Keratinocyte (primary cell): ENCODE data around the gene PAPOLA. TPM values are rescaled to one million over a fixed set of nuclear protein-coding genes. Genes with fewer than 3 reads are reported as not detected.

ENCODE experiments used
- DNase-seq: peaks from one replicate; pipeline ENCODE4 v3.0.0-alpha.2; 2011; ENCODE audit warnings: low read depth, missing footprints, low spot score
- FAIRE-seq: peaks from 2 replicates; lab custom pipeline; 2011; peaks lifted over from hg19 to GRCh38; lab: Jason Lieb, UNC
- H2AFZ ChIP-seq: 2 replicates; pipeline ENCODE4 v1.6.0; 2012; ENCODE audit warnings: low read length, control low read depth, inconsistent platforms; ENCODE audit not compliant: control insufficient read depth
- H3K27ac ChIP-seq: 2 replicates; pipeline ENCODE4 v1.5.1; 2011; ENCODE audit warnings: low read length; ENCODE audit not compliant: control insufficient read depth, insufficient read depth
- H3K27me3 ChIP-seq: 3 replicates; pipeline ENCODE4 v1.6.0; 2011; ENCODE audit warnings: low read length; ENCODE audit not compliant: control insufficient read depth, insufficient read depth; ENCODE audit errors: extremely low read depth
- H3K36me3 ChIP-seq, 2 experiments: 2 replicates in 1 of 2; 3 replicates in 1 of 2; pipeline ENCODE4 v1.5.1; 2011; ENCODE audit warnings: low read length in 2 of 2, mild to moderate bottlenecking in 1 of 2; ENCODE audit not compliant: control insufficient read depth in 2 of 2, insufficient read depth in 2 of 2; ENCODE audit errors: extremely low read depth in 1 of 2
- H3K4me1 ChIP-seq: 3 replicates; pipeline ENCODE4 v1.5.1; 2011; ENCODE audit warnings: low read length; ENCODE audit not compliant: control insufficient read depth, insufficient read depth; ENCODE audit errors: extremely low read depth
- H3K4me2 ChIP-seq: 3 replicates; pipeline ENCODE4 v1.6.0; 2011; ENCODE audit warnings: low read depth, low read length; ENCODE audit not compliant: control insufficient read depth, insufficient read depth; ENCODE audit errors: extremely low read depth
- H3K4me3 ChIP-seq, 3 experiments: fragments of 200-600 bp in 1 of 3; sonication (generic) in 1 of 3; 2 replicates in 2 of 3; 3 replicates in 1 of 3; pipeline ENCODE4 v1.5.1; 2011 to 2016; ENCODE audit warnings: low read length in 3 of 3, mild to moderate bottlenecking in 3 of 3, control low read depth in 2 of 3, inconsistent platforms in 1 of 3, low read depth in 1 of 3, mixed read lengths in 1 of 3, mixed run types in 1 of 3, moderate library complexity in 1 of 3; ENCODE audit not compliant: control insufficient read depth in 2 of 3, insufficient read depth in 2 of 3; ENCODE audit errors: extremely low read depth in 1 of 3
- H3K79me2 ChIP-seq: 2 replicates; pipeline ENCODE4 v1.6.0; 2012; ENCODE audit warnings: low read length; ENCODE audit not compliant: control insufficient read depth, insufficient read depth
- H3K9ac ChIP-seq: 3 replicates; pipeline ENCODE4 v1.6.0; 2011; ENCODE audit warnings: low read length; ENCODE audit not compliant: control insufficient read depth, insufficient read depth; ENCODE audit errors: extremely low read depth
- H3K9me1 ChIP-seq: 3 replicates; pipeline ENCODE4 v1.6.0; 2011; ENCODE audit warnings: low read length; ENCODE audit not compliant: control insufficient read depth, insufficient read depth; ENCODE audit errors: extremely low read depth
- H3K9me3 ChIP-seq: 2 replicates; pipeline ENCODE4 v1.5.1; 2012; ENCODE audit warnings: low read depth, low read length; ENCODE audit not compliant: control insufficient read depth
- H4K20me1 ChIP-seq: 3 replicates; pipeline ENCODE4 v1.6.0; 2011; ENCODE audit warnings: low read length; ENCODE audit not compliant: control insufficient read depth, insufficient read depth; ENCODE audit errors: extremely low read depth
- CTCF ChIP-seq, 3 experiments: IDR thresholded peaks in 1 of 3; conservative IDR thresholded peaks in 1 of 3; optimal IDR thresholded peaks in 1 of 3; 2 replicates in 2 of 3; 3 replicates in 1 of 3; pipeline versions ENCODE3 to v1.5.1; 2011; ENCODE audit warnings: low read length in 3 of 3, mild to moderate bottlenecking in 3 of 3, moderate library complexity in 2 of 3, control low read depth in 1 of 3, inconsistent platforms in 1 of 3; ENCODE audit not compliant: insufficient read depth in 2 of 3; ENCODE audit errors: extremely low read depth in 1 of 3
- EZH2 ChIP-seq: IDR thresholded peaks from one replicate; pipeline ENCODE4 v1.6.1; 2012; ENCODE audit warnings: inconsistent platforms, mild to moderate bottlenecking, low read length, moderate library complexity
- dilution Hi-C: fragments of 300-500 bp; cut with MboI; formaldehyde crosslinking; loops from one replicate; pipeline ENCODE4 v1.7.0; 2020; ENCODE audit warnings: low sequenced_read_pairs; ENCODE audit not compliant: extremely low pct_ligation_motif_present
- polyA plus RNA-seq, 5 experiments: library from polyadenylated mRNA; depleted of rRNA in 3 of 5; stranded (reverse) in 3 of 5; stranded (forward) in 1 of 5; unstranded in 1 of 5; fragments of >200 nt; gene quantifications; 1 replicate in 1 of 5; 2 replicates in 3 of 5; 3 replicates in 1 of 5; pipeline versions ENCODE4 v1.2.1 to v1.2.3, GENCODE V29; 2011 to 2012; ENCODE audit warnings: missing spikeins in 2 of 5, low read depth in 1 of 5, low replicate concordance in 1 of 5

PAPOLA gene
- polyA plus RNA-seq, 1 donor (not counting 4 experiments of a cell fraction or from before 2014, with no cell fraction given) = 154 TPM

GRCh38 chr14:96584199-96584906 lies 82.2 kb downstream of the PAPOLA start:
- no peaks in the 10 kb centered on the region for H3K9me1 ChIP-seq
- H3K36me3 ChIP-seq = no peaks in the 10 kb centered on the region
- no peak overlapping the region for H3K4me2 ChIP-seq
- dilution Hi-C loops = no loop called here
- DNase-seq (no peak), FAIRE-seq (no peak)
- no peak overlapping the region for H3K9ac ChIP-seq
- H3K4me1 ChIP-seq = no peaks in the 10 kb centered on the region
- H3K79me2 ChIP-seq = no peaks in the 10 kb centered on the region
- H3K27me3 ChIP-seq = no peaks in the 10 kb centered on the region
- no peak overlapping the region for H3K27ac ChIP-seq
- no peaks in the 10 kb centered on the region for H4K20me1 ChIP-seq
- no peak overlapping the region for H3K4me3 ChIP-seq
- H3K9me3 ChIP-seq = no peaks in the 10 kb centered on the region
- peak; percentile 18 to 58 (median 31) for TF ChIP-seq CTCF (optimal IDR thresholded peaks at IDR 0.05 in 1 of 3, IDR thresholded peaks at IDR 0.05 in 1 of 3, conservative IDR thresholded peaks at IDR 0.05 in 1 of 3; ENCODE audit: extremely low read depth in 1 of 3, insufficient read depth in 2 of 3, low read length in 3 of 3)
- no peak for TF ChIP-seq EZH2
- H2AFZ ChIP-seq = no peak overlapping the region

GRCh38 chr14:96584907-96585671 lies 82.9 kb downstream of the PAPOLA start:
- FAIRE-seq (no peak), DNase-seq (no peak)
- no peaks in the 10 kb centered on the region for H4K20me1 ChIP-seq
- no peak overlapping the region for H3K27ac ChIP-seq
- dilution Hi-C loops = no loop called here
- TF ChIP-seq EZH2 (no peak), CTCF (optimal IDR thresholded peaks at IDR 0.05 in 1 of 3, IDR thresholded peaks at IDR 0.05 in 1 of 3, conservative IDR thresholded peaks at IDR 0.05 in 1 of 3; ENCODE audit: extremely low read depth in 1 of 3, insufficient read depth in 2 of 3, low read length in 3 of 3) (no peak)
- H3K4me3 ChIP-seq = no peak overlapping the region
- H3K9me1 ChIP-seq = no peaks in the 10 kb centered on the region
- no peaks in the 10 kb centered on the region for H3K36me3 ChIP-seq
- H3K79me2 ChIP-seq = no peaks in the 10 kb centered on the region
- no peaks in the 10 kb centered on the region for H3K27me3 ChIP-seq
- no peaks in the 10 kb centered on the region for H3K9me3 ChIP-seq
- no peak overlapping the region for H3K9ac ChIP-seq
- no peak overlapping the region for H2AFZ ChIP-seq
- no peak overlapping the region for H3K4me2 ChIP-seq
- H3K4me1 ChIP-seq = no peaks in the 10 kb centered on the region
